Gastrocnemius medialis (tissue), 4 donors: ENCODE measurements around the gene INTU. TPM values are rescaled to one million over a fixed set of nuclear protein-coding genes. Genes with fewer than 3 reads are reported as not detected.

Experiments
- ATAC-seq, 2 donors: fragments of 150-250 bp; one replicate each; pipeline ENCODE4 v1.9.1; 2016
- DNase-seq, 2 donors: peaks; one replicate each; pipeline ENCODE4 v3.0.0-alpha.2; 2019
- H3K27ac ChIP-seq, 4 donors: fragments of 200-600 bp; sonication (generic); 1 replicate in 1 of 4; 2 replicates in 3 of 4; pipeline ENCODE4 v1.5.1; 2016 to 2018; ENCODE audit warnings: mild to moderate bottlenecking in 2 of 4, moderate library complexity in 1 of 4
- H3K27me3 ChIP-seq, 3 donors: fragments of 200-600 bp; sonication (generic) in 2 of 3; 1 replicate in 1 of 3; 2 replicates in 2 of 3; pipeline versions ENCODE4 v1.5.1 to v1.6.0; 2016 to 2019; ENCODE audit warnings: mild to moderate bottlenecking in 1 of 3, moderate library complexity in 1 of 3
- H3K36me3 ChIP-seq, 2 donors: fragments of 200-600 bp; sonication (generic) in 1 of 2; one replicate each; pipeline ENCODE4 v1.5.1; 2017 to 2018
- H3K4me1 ChIP-seq, 2 donors: fragments of 200-600 bp; sonication (generic) in 1 of 2; one replicate each; pipeline ENCODE4 v1.5.1; 2016 to 2017; ENCODE audit warnings: mild to moderate bottlenecking in 2 of 2
- H3K4me3 ChIP-seq, 4 donors: fragments of 200-600 bp; sonication (generic) in 3 of 4; 1 replicate in 1 of 4; 2 replicates in 3 of 4; pipeline ENCODE4 v1.5.1; 2016 to 2019; ENCODE audit warnings: mild to moderate bottlenecking in 2 of 4
- H3K9me3 ChIP-seq, 3 donors: fragments of 200-600 bp; sonication (generic) in 2 of 3; 1 replicate in 1 of 3; 2 replicates in 2 of 3; pipeline ENCODE4 v1.5.1; 2016 to 2019
- CTCF ChIP-seq, 5 experiments: fragments of 450-650 bp in 3 of 5; fragments of 200-600 bp in 2 of 5; sonication (generic) in 2 of 5; IDR thresholded peaks in 4 of 5; conservative IDR thresholded peaks in 1 of 5; 1 replicate in 4 of 5; 2 replicates in 1 of 5; pipeline ENCODE4 v1.5.1; 2016 to 2019; ENCODE audit warnings: antibody characterized with exemption in 5 of 5, mild to moderate bottlenecking in 3 of 5, moderate library complexity in 3 of 5
- POLR2A ChIP-seq, 2 donors: fragments of 450-650 bp; IDR thresholded peaks; one replicate each; pipeline ENCODE4 v1.6.1; 2017; ENCODE audit warnings: antibody characterized with exemption in 2 of 2, mild to moderate bottlenecking in 2 of 2, moderate library complexity in 2 of 2
- in situ Hi-C, 4 donors: fragments of 200-750 bp; cut with MboI; loops; one replicate each; pipeline versions ENCODE4 v1.15.0 to v1.8.0; 2017; ENCODE audit warnings: low sequenced_read_pairs in 4 of 4
- intact Hi-C: fragments of 100-400 bp; cut with DNase I; formaldehyde crosslinking; loops from one replicate; pipeline ENCODE4 v1.15.1; 2023; ENCODE audit warnings: low total_unique reads
- total RNA-seq, 4 donors: library from RNA; depleted of rRNA; stranded (reverse); fragments of >200 nt; gene quantifications; one replicate each; pipeline versions ENCODE4 v1.1.0 to v1.2.3, GENCODE V29; 2016

Gene INTU
- total RNA-seq, 4 donors from 2014 or later = 0.65 to 2.6 (median 1.7) TPM

DNA sequence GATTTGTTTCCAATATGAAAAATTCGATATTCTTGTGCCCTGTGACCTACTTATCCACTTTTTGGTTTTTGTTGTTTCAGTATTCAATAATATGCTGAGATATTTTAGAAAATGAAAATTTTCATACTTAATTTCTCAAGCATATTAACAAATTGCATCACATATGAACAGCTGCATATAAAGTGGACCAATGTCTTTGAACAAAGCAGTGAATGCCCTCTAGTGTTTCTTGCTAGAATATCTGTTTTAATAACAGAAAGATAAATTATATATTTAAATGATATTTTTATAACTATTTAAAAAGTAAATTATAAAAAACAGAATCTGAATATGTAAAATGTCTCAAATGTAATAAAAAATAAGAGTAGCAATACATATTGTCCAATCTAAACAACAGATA, 31.7 kb upstream of the INTU start:
- DNase-seq (no peak), ATAC-seq (no peak)
- intact Hi-C loops = no loop called here
- in situ Hi-C loops = loop anchor here (5.0 to 25.0 kb wide), 3 partner anchors 131 to 136 kb away; partner anchors contain the start of gene SLC25A31 (in 4 of the 4)
- no peak overlapping the region for H3K27ac ChIP-seq
- no peaks in the 10 kb centered on the region for H3K4me1 ChIP-seq
- TF ChIP-seq CTCF (IDR thresholded peaks at IDR 0.05 in 4 of 5, conservative IDR thresholded peaks at IDR 0.05 in 1 of 5) (no peak), POLR2A (IDR thresholded peaks at IDR 0.05) (no peak)
- H3K27me3 ChIP-seq = peaks cover 0 to 5% (median 0%) of the 10 kb centered on the region in 3 donors
- no peaks in the 10 kb centered on the region for H3K36me3 ChIP-seq
- no peaks in the 10 kb centered on the region for H3K9me3 ChIP-seq
- H3K4me3 ChIP-seq = no peak overlapping the region

GRCh38 chr4:127604949-127605709, 27.6 kb upstream of the INTU start:
- no peaks in the 10 kb centered on the region for H3K4me1 ChIP-seq
- H3K4me3 ChIP-seq = no peak overlapping the region
- DNase-seq = no peak
- in situ Hi-C loops (loop anchor here (5.0 to 25.0 kb wide), 3 partner anchors 127 to 132 kb away; partner anchors contain the start of gene SLC25A31 (in 4 of the 4)), intact Hi-C loops (loop anchor here (2.0 kb wide), 1 partner anchor 128 kb away; no protein-coding TSS in a partner anchor)
- no peak for ATAC-seq
- peaks cover 0 to 5% (median 0%) of the 10 kb centered on the region in 3 donors for H3K27me3 ChIP-seq
- no peaks in the 10 kb centered on the region for H3K9me3 ChIP-seq
- H3K27ac ChIP-seq = no peak overlapping the region
- H3K36me3 ChIP-seq = no peaks in the 10 kb centered on the region
- TF ChIP-seq CTCF (IDR thresholded peaks at IDR 0.05 in 4 of 5, conservative IDR thresholded peaks at IDR 0.05 in 1 of 5) (peak in 4 of 5 experiments; percentile 18 to 48 (median 32)), POLR2A (IDR thresholded peaks at IDR 0.05) (no peak)

DNA sequence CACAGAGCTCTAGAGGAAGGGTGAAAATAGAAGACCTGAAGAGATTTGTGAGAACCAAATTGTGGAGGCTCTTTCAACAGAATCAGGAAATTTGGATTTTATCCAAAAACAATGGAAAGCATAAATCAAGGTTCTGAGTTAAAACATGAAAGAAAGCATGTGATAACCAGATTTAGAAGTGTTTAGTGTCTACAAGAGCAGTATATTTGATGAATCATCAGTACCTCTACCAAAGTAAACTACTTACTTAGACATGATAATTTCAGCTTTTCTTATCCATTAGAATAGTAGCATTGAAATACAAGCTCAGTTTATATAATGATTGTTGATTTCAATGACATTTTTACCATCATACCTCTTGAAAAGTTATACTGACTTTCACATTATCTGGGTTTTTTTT, 25.9 kb upstream of the INTU start:
- no peak for ATAC-seq
- TF ChIP-seq CTCF (IDR thresholded peaks at IDR 0.05 in 4 of 5, conservative IDR thresholded peaks at IDR 0.05 in 1 of 5) = no peak
- TF ChIP-seq POLR2A (IDR thresholded peaks at IDR 0.05) = no peak
- intact Hi-C loops = no loop called here

GRCh38 chr4:127609484-127609883, 23.3 kb upstream of the INTU start:
- no peak for ATAC-seq
- no peak for DNase-seq
- Histone ChIP-seq H3K36me3 (no peaks in the 10 kb centered on the region), H3K4me1 (no peaks in the 10 kb centered on the region), H3K27me3 (peaks cover 0 to 5% (median 0%) of the 10 kb centered on the region in 3 donors), H3K4me3 (no peak overlapping the region), H3K9me3 (no peaks in the 10 kb centered on the region), H3K27ac (no peak overlapping the region)
- TF ChIP-seq POLR2A (IDR thresholded peaks at IDR 0.05) = no peak
- TF ChIP-seq CTCF (IDR thresholded peaks at IDR 0.05 in 4 of 5, conservative IDR thresholded peaks at IDR 0.05 in 1 of 5) = no peak
- in situ Hi-C loops = loop anchor here in 2 of 4 donors (10.0 to 25.0 kb wide), 2 partner anchors 125 to 128 kb away; partner anchors contain the start of gene SLC25A31 (in 2 of the 2)
- intact Hi-C loops = no loop called here

More for the DNA sequence above, 25.9 kb upstream of the INTU start:
- Histone ChIP-seq H3K36me3 (no peaks in the 10 kb centered on the region), H3K4me3 (no peak overlapping the region), H3K27me3 (peaks cover 0 to 5% (median 0%) of the 10 kb centered on the region in 3 donors), H3K9me3 (no peaks in the 10 kb centered on the region), H3K27ac (no peak overlapping the region), H3K4me1 (no peaks in the 10 kb centered on the region)
- DNase-seq = no peak
- in situ Hi-C loops = loop anchor here in 2 of 4 donors (10.0 to 25.0 kb wide), 2 partner anchors 128 to 130 kb away; partner anchors contain the start of gene SLC25A31 (in 2 of the 2)
